ENCODE results near the gene WFDC6. TPM values are rescaled to one million over a fixed set of nuclear protein-coding genes. Genes with fewer than 3 reads are reported as not detected.
A peak's percentile ranks its signal among the peaks of the same experiment; 100 is the strongest.

WFDC6 gene
- total RNA-seq, 1 donor from 2014 or later: not detected

DNA sequence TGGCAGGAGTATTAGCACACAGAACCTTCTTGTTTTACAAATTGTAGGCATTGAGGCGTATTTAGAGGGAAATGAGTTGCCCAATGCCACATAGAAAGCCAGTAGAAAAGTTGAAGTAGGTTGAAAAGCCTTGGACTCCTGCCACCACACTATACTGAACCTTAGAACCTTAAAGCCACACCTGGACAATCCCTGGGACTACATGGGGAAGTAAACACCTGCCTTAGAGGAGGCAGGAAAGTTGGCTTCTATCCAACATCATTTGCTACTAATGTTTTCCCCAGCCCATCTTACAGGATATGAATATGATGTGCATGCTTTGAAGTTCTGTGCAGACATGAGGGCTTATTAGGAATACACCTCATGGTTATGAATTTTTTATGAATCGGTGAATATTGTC lies 13.2 kb upstream of the WFDC6 start:
- Histone ChIP-seq H3K36me3 (ENCODE audit: control insufficient read depth, insufficient read depth, low read length) (no peaks in the 10 kb centered on the region), H3K4me3 (ENCODE audit: low read depth, low read length) (no peak overlapping the region), H3K27me3 (ENCODE audit: control insufficient read depth, insufficient read depth, low read length) (no peaks in the 10 kb centered on the region)
- TF ChIP-seq, protein P1, sequence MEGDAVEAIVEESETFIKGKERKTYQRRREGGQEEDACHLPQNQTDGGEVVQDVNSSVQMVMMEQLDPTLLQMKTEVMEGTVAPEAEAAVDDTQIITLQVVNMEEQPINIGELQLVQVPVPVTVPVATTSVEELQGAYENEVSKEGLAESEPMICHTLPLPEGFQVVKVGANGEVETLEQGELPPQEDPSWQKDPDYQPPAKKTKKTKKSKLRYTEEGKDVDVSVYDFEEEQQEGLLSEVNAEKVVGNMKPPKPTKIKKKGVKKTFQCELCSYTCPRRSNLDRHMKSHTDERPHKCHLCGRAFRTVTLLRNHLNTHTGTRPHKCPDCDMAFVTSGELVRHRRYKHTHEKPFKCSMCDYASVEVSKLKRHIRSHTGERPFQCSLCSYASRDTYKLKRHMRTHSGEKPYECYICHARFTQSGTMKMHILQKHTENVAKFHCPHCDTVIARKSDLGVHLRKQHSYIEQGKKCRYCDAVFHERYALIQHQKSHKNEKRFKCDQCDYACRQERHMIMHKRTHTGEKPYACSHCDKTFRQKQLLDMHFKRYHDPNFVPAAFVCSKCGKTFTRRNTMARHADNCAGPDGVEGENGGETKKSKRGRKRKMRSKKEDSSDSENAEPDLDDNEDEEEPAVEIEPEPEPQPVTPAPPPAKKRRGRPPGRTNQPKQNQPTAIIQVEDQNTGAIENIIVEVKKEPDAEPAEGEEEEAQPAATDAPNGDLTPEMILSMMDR (IDR thresholded peaks at IDR 0.05; ENCODE audit: insufficient read depth, low read length, poor library complexity, severe bottlenecking): no peak
- no peak for DNase-seq (ENCODE audit: low read depth)

DNA sequence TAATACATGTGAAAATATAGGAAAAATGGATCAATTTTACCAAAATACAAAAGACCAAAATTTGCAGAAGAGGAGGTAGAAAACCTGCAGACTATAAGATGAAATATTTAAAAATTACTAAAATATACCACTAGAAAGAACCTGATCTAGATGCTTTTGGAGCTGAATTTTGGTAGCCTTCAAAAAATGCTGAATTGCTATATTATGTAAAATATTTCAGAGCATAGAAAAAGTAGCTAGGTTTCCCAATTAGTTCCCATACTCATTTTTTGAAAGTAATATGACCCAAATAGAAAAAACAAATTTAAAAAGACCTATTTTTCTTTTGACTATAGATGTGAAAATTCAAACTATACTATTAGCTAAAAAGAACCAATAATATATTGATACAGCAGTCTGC lies 11.5 kb upstream of the WFDC6 start:
- TF ChIP-seq, protein P1 (IDR thresholded peaks at IDR 0.05; ENCODE audit: insufficient read depth, low read length, poor library complexity, severe bottlenecking): no peak
- DNase-seq (ENCODE audit: low read depth): no peak

DNA sequence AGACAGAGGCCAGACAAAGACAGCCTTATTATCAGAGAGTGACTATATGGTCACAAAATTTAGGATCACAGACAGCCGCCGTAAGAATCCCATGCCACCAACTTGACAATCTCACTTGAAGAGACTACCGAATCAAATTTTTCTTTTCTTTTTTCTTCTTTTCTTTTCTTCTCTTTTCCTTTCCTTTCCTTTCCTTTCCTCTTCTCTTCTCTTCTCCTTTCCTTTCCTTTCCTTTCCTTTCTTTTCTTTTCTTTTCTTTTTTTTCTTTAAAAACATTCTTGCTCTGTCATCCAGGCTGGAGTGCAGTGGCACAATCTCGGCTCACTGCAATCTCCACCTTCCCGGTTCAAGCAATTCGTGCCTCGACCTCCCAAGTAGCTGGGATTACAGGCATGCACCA lies 9.1 kb upstream of the WFDC6 start:
- H3K4me3 ChIP-seq (ENCODE audit: low read depth, low read length): no peak overlapping the region
- H3K36me3 ChIP-seq (ENCODE audit: control insufficient read depth, insufficient read depth, low read length): no peaks in the 10 kb centered on the region
- no peaks in the 10 kb centered on the region for H3K27me3 ChIP-seq (ENCODE audit: control insufficient read depth, insufficient read depth, low read length)
- TF ChIP-seq, protein P1 (IDR thresholded peaks at IDR 0.05; ENCODE audit: insufficient read depth, low read length, poor library complexity, severe bottlenecking): no peak
- no peak for DNase-seq (ENCODE audit: low read depth)

More for the DNA sequence above, 11.5 kb upstream of the WFDC6 start:
- Histone ChIP-seq H3K27me3 (ENCODE audit: control insufficient read depth, insufficient read depth, low read length) (no peaks in the 10 kb centered on the region), H3K36me3 (ENCODE audit: control insufficient read depth, insufficient read depth, low read length) (no peaks in the 10 kb centered on the region), H3K4me3 (ENCODE audit: low read depth, low read length) (no peak overlapping the region)

DNA sequence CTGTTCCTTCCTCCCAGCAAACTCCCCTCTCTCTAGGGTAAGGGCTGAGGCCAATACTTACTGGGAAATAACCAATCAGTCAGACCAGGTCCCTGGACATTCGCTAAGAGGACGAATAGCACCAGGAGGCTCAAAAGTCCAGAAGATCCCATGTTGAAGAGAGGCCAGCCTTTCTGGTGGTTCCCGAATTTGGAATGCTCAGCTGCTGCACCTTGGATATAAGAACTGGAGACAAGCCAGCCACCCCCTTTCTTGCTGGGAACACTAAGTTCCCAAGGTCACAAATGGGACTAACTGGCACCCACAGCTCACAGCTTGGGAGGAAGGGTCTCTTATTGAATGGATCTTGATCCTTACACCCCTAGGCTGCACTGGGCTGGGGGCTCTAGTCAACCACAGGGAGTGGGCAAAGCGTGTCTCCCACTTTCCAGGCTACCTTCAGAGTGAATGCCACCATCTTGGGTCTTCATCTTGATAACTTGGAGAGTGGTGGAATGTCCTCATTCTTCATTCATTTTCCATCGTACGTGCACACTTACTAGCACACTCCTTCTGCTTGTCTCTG lies 8.0 kb upstream of the WFDC6 start, which contains the start of gene EPPIN:
Gene EPPIN (minus strand): TSS at position 196 of the 565 bp plus-strand sequence. CDS start 44 bp downstream, at position 152.
- H3K36me3 ChIP-seq (ENCODE audit: control insufficient read depth, insufficient read depth, low read length): no peaks in the 10 kb centered on the region
- H3K4me3 ChIP-seq (ENCODE audit: low read depth, low read length): no peak within 1 kb of the TSS
- TF ChIP-seq, protein P1 (IDR thresholded peaks at IDR 0.05; ENCODE audit: insufficient read depth, low read length, poor library complexity, severe bottlenecking): no peak
- H3K27me3 ChIP-seq (ENCODE audit: control insufficient read depth, insufficient read depth, low read length): no peaks in the 10 kb centered on the region
- DNase-seq (ENCODE audit: low read depth): no peak

DNA sequence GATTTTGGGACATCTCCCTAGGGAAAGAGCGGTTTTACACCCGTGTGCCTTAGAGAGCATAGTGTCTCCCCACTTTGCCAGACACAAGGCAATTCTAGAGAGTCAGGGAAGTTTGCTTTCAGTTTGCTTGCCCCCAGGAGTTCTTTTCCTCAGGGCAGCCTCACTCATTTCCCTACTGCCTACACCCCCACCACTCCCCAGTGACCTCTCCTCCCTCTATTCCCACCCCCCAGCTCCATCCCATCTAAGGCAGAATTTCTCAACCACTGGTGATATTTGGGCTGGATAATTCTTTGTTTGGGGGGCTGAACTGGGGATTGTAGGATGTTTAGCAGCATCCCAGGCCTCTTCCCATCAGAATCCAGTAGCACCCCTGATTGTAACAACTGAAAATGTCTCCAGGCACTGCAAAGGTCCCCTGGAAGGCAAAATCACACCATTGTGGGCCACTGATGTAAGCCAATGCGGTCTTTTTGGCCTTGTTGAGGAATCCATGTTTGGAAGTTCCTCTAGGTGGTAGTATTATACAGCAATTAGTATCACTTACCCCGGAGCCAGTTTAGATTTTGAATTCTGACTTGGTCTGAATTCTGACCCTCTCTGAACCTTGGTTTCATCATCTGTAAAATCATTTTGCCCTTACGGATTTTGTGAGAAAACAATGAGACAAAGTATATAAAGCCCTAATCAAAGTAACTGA lies 6.6 kb upstream of the WFDC6 start:
- Histone ChIP-seq H3K36me3 (ENCODE audit: control insufficient read depth, insufficient read depth, low read length) (no peaks in the 10 kb centered on the region), H3K4me3 (ENCODE audit: low read depth, low read length) (no peak overlapping the region), H3K27me3 (ENCODE audit: control insufficient read depth, insufficient read depth, low read length) (no peaks in the 10 kb centered on the region)
- TF ChIP-seq, protein P1 (IDR thresholded peaks at IDR 0.05; ENCODE audit: insufficient read depth, low read length, poor library complexity, severe bottlenecking): peak; percentile 13
- DNase-seq (ENCODE audit: low read depth): peak; percentile 7
